Neuronal stem cell (in vitro differentiated cells): Measurements from ENCODE around the gene PTPN3.

Experiments used
- DNase-seq: peaks from one replicate; pipeline ENCODE4 v3.0.0-alpha.2; 2013; ENCODE audit warnings: low spot score
- H2AFZ ChIP-seq: one replicate; pipeline ENCODE4 v1.6.1; 2013; ENCODE audit warnings: mild to moderate bottlenecking, low read length, inconsistent platforms
- H2AK5ac ChIP-seq: 2 replicates; pipeline ENCODE4 v1.6.1; 2013; ENCODE audit warnings: low read depth, mild to moderate bottlenecking, inconsistent platforms, low read length, moderate library complexity, mixed read lengths
- H2BK120ac ChIP-seq: 2 replicates; pipeline ENCODE4 v1.6.1; 2013; ENCODE audit warnings: low read depth, mild to moderate bottlenecking, inconsistent platforms, low read length, moderate library complexity, mixed read lengths
- H2BK12ac ChIP-seq: one replicate; pipeline ENCODE4 v1.6.1; 2013; ENCODE audit warnings: low read length, inconsistent platforms
- H2BK15ac ChIP-seq: 2 replicates; pipeline ENCODE4 v1.6.1; 2013; ENCODE audit warnings: mild to moderate bottlenecking, low read length, inconsistent platforms, mixed read lengths
- H2BK5ac ChIP-seq: one replicate; pipeline ENCODE4 v1.6.1; 2013; ENCODE audit warnings: inconsistent platforms, mild to moderate bottlenecking, low read length, moderate library complexity
- H3K14ac ChIP-seq: one replicate; pipeline ENCODE4 v1.6.1; 2013; ENCODE audit warnings: low read length, inconsistent platforms
- H3K18ac ChIP-seq: 2 replicates; pipeline ENCODE4 v1.6.1; 2013; ENCODE audit warnings: low read length, inconsistent platforms
- H3K23ac ChIP-seq: 2 replicates; pipeline ENCODE4 v1.6.1; 2013; ENCODE audit warnings: low read depth, mild to moderate bottlenecking, mixed read lengths, low read length, inconsistent platforms; ENCODE audit not compliant: poor library complexity
- H3K27ac ChIP-seq: replicated peaks from 3 replicates; pipeline ENCODE4 v1.5.1; 2013; ENCODE audit warnings: low read length, inconsistent platforms
- H3K27me3 ChIP-seq, 3 experiments: 2 replicates each; pipeline ENCODE4 v1.6.1; 2013; ENCODE audit warnings: low read length in 3 of 3, mild to moderate bottlenecking in 2 of 3, inconsistent platforms in 1 of 3, low read depth in 1 of 3, mixed read lengths in 1 of 3, moderate library complexity in 1 of 3; ENCODE audit not compliant: control insufficient read depth in 3 of 3, insufficient read depth in 3 of 3
- H3K36me3 ChIP-seq, 2 donors: replicated peaks in 1 of 2; 2 replicates each; pipeline ENCODE4 v1.6.1; 2013; ENCODE audit warnings: low read length in 2 of 2; ENCODE audit not compliant: control insufficient read depth in 2 of 2, insufficient read depth in 2 of 2
- H3K4ac ChIP-seq: 2 replicates; pipeline ENCODE4 v1.6.1; 2013; ENCODE audit warnings: inconsistent platforms, mild to moderate bottlenecking, low read length, moderate library complexity
- H3K4me1 ChIP-seq, 2 donors: 1 replicate in 1 of 2; 2 replicates in 1 of 2; pipeline ENCODE4 v1.6.1; 2013; ENCODE audit warnings: low read length in 2 of 2, low read depth in 1 of 2; ENCODE audit not compliant: control insufficient read depth in 2 of 2, insufficient read depth in 1 of 2
- H3K4me2 ChIP-seq: one replicate; pipeline ENCODE4 v1.6.1; 2013; ENCODE audit warnings: mild to moderate bottlenecking, low read length, inconsistent platforms; ENCODE audit not compliant: insufficient read depth, poor library complexity, severe bottlenecking
- H3K4me3 ChIP-seq, 2 donors: 2 replicates each; pipeline ENCODE4 v1.5.1; 2013; ENCODE audit warnings: low read length in 2 of 2, mild to moderate bottlenecking in 2 of 2, inconsistent platforms in 1 of 2, moderate library complexity in 1 of 2
- H3K79me1 ChIP-seq: one replicate; pipeline ENCODE4 v1.6.1; 2013; ENCODE audit warnings: low read depth, mild to moderate bottlenecking, inconsistent platforms, low read length, moderate library complexity
- H3K9ac ChIP-seq: one replicate; pipeline ENCODE4 v1.6.1; 2013; ENCODE audit warnings: mild to moderate bottlenecking, low read depth, low read length, inconsistent platforms; ENCODE audit not compliant: poor library complexity
- H3K9me3 ChIP-seq, 2 donors: replicated peaks in 1 of 2; 2 replicates each; pipeline versions ENCODE3 to v1.6.1; 2013; ENCODE audit warnings: low read length in 2 of 2, mild to moderate bottlenecking in 2 of 2, inconsistent platforms in 1 of 2, low read depth in 1 of 2, mixed read lengths in 1 of 2, moderate library complexity in 1 of 2; ENCODE audit not compliant: control insufficient read depth in 2 of 2, insufficient read depth in 1 of 2
- H4K8ac ChIP-seq: one replicate; pipeline ENCODE4 v1.6.1; 2013; ENCODE audit warnings: low read depth, mild to moderate bottlenecking, inconsistent platforms, low read length, moderate library complexity
- H4K91ac ChIP-seq: one replicate; pipeline ENCODE4 v1.6.1; 2013; ENCODE audit warnings: low read length, low read depth, mild to moderate bottlenecking, inconsistent platforms; ENCODE audit not compliant: poor library complexity
- WGBS, 2 donors: extraction: QIAGEN DNeasy Blood & Tissue Kit; methylation state at CpG; one replicate each; pipeline ENCODE4 v1.1.7; 2013; ENCODE audit warnings: missing lambda C conversion rate in 2 of 2, mixed read lengths in 1 of 2; ENCODE audit not compliant: insufficient read length in 2 of 2, insufficient replicate concordance in 1 of 2; ENCODE audit errors: extremely low coverage in 2 of 2; 5-methylcytosine and 5-hydroxymethylcytosine counted together

PTPN3 gene

GRCh38 chr9:109456811-109457210, 41.3 kb downstream of the PTPN3 start:
- H3K79me1 ChIP-seq: no peaks in the 10 kb centered on the region
- DNase-seq: no peak
- no peaks in the 10 kb centered on the region for H3K36me3 ChIP-seq
- no peaks in the 10 kb centered on the region for H3K27me3 ChIP-seq
- no peak overlapping the region for H3K9ac ChIP-seq
- no peak overlapping the region for H2BK15ac ChIP-seq
- no peak overlapping the region for H3K4me3 ChIP-seq
- peaks cover 0 to 3% of the 10 kb centered on the region in 2 donors for H3K9me3 ChIP-seq
- no peak overlapping the region for H3K27ac ChIP-seq
- H2AK5ac ChIP-seq: no peak overlapping the region
- H3K4ac ChIP-seq: no peak overlapping the region
- H2AFZ ChIP-seq: no peak overlapping the region
- peaks cover 0 to 2% of the 10 kb centered on the region in 2 donors for H3K4me1 ChIP-seq
- no peak overlapping the region for H3K14ac ChIP-seq
- H2BK120ac ChIP-seq: no peak overlapping the region
- no peak overlapping the region for H3K18ac ChIP-seq
- H3K4me2 ChIP-seq: no peak overlapping the region
- H4K91ac ChIP-seq: no peak overlapping the region
- no CpG with 5 or more reads among the region's 7 CpGs for WGBS, 2 donors
- no peak overlapping the region for H3K23ac ChIP-seq
- no peak overlapping the region for H4K8ac ChIP-seq
- no peak overlapping the region for H2BK5ac ChIP-seq
- no peak overlapping the region for H2BK12ac ChIP-seq

DNA sequence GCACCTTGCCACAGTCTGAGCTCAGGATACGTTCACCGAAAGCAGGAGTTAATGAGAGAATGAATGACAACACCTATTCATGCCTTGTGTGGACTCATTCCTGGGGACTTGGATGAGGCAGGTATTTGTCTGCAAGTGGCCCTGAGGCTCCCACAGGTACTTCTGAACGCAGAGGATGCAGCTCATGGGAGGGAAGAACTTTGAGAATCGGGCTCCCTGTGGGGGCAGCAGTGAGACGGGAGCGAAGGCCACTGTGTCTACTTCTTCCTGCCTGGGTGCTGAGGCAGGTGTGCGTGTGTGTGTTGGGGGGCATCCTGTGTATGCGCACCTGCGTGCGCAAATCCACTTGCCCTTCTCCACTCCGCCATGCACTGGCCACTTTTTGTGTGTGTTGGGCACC, 42.2 kb downstream of the PTPN3 start:
- no peak overlapping the region for H4K8ac ChIP-seq
- WGBS, 2 donors: no CpG with 5 or more reads among the region's 11 CpGs

GRCh38 chr9:109455391-109455790, 42.7 kb downstream of the PTPN3 start:
- H2AFZ ChIP-seq: no peak overlapping the region
- no peak overlapping the region for H3K4me3 ChIP-seq
- no peak overlapping the region for H2BK5ac ChIP-seq
- no peak overlapping the region for H2BK12ac ChIP-seq
- no peak overlapping the region for H3K23ac ChIP-seq
- H2BK15ac ChIP-seq: no peak overlapping the region
- peaks cover 0 to 3% of the 10 kb centered on the region in 2 donors for H3K9me3 ChIP-seq
- H3K27me3 ChIP-seq: no peaks in the 10 kb centered on the region
- no peaks in the 10 kb centered on the region for H3K36me3 ChIP-seq
- H2AK5ac ChIP-seq: no peak overlapping the region
- no peak for DNase-seq
- no peak overlapping the region for H3K27ac ChIP-seq
- no peak overlapping the region for H3K4ac ChIP-seq
- peaks cover 0 to 2% of the 10 kb centered on the region in 2 donors for H3K4me1 ChIP-seq
- H2BK120ac ChIP-seq: no peak overlapping the region
- H3K18ac ChIP-seq: no peak overlapping the region
- H4K8ac ChIP-seq: no peak overlapping the region
- no peak overlapping the region for H3K14ac ChIP-seq
- H3K9ac ChIP-seq: no peak overlapping the region
- H3K4me2 ChIP-seq: no peak overlapping the region
- no CpG with 5 or more reads among the region's 7 CpGs for WGBS, 2 donors
- H3K79me1 ChIP-seq: no peaks in the 10 kb centered on the region
- H4K91ac ChIP-seq: no peak overlapping the region

More for the DNA sequence above, 42.2 kb downstream of the PTPN3 start:
- no peak overlapping the region for H3K9ac ChIP-seq
- H2BK15ac ChIP-seq: no peak overlapping the region
- no peak overlapping the region for H2BK5ac ChIP-seq
- H2BK120ac ChIP-seq: no peak overlapping the region
- no peaks in the 10 kb centered on the region for H3K79me1 ChIP-seq
- H3K4ac ChIP-seq: no peak overlapping the region
- H3K36me3 ChIP-seq: no peaks in the 10 kb centered on the region
- no peak overlapping the region for H3K23ac ChIP-seq
- H3K4me1 ChIP-seq: peaks cover 0 to 2% of the 10 kb centered on the region in 2 donors
- H3K14ac ChIP-seq: no peak overlapping the region
- H4K91ac ChIP-seq: no peak overlapping the region
- H3K4me2 ChIP-seq: no peak overlapping the region
- no peak overlapping the region for H2BK12ac ChIP-seq
- peaks cover 0 to 3% of the 10 kb centered on the region in 2 donors for H3K9me3 ChIP-seq
- H2AK5ac ChIP-seq: no peak overlapping the region
- DNase-seq: no peak
- no peak overlapping the region for H3K18ac ChIP-seq
- no peak overlapping the region for H2AFZ ChIP-seq
- H3K27me3 ChIP-seq: no peaks in the 10 kb centered on the region
- H3K4me3 ChIP-seq: no peak overlapping the region
- no peak overlapping the region for H3K27ac ChIP-seq

DNA sequence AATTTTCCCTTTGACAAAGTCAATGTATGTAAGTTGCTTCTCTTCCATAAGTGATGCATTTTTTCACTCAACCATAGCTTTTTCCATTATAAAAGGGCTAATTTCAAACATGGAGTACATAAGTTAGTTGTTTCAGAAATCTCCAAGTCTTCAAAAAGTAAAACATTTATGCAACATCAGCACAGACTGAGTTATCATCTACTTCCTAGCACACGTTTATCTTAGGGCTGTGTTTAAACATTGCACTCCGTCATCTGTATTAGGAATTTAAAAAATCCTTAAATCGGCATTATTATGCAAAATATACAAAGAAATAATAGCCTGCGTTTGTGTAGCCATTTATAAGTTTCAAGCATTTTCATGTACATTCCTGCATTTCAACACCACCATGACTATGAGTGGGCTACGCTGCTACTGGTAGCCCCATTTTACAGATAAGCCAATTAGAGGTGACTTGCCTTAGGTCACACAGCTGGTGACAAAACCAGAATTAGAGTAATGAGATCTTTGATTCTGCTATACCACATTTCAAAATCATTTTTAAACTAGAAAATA, 43.4 kb downstream of the PTPN3 start:
- Histone ChIP-seq H2BK15ac (no peak overlapping the region), H3K14ac (no peak overlapping the region), H4K8ac (no peak overlapping the region), H2BK5ac (no peak overlapping the region), H2AFZ (no peak overlapping the region), H4K91ac (no peak overlapping the region), H3K79me1 (no peaks in the 10 kb centered on the region), H2AK5ac (no peak overlapping the region), H3K36me3 (no peaks in the 10 kb centered on the region), H2BK12ac (no peak overlapping the region), H3K4me2 (no peak overlapping the region), H3K27ac (no peak overlapping the region), H2BK120ac (no peak overlapping the region), H3K23ac (no peak overlapping the region), H3K4ac (no peak overlapping the region), H3K27me3 (no peaks in the 10 kb centered on the region), H3K9ac (no peak overlapping the region), H3K9me3 (peaks cover 0 to 3% of the 10 kb centered on the region in 2 donors), H3K4me3 (no peak overlapping the region), H3K4me1 (peaks cover 0 to 2% of the 10 kb centered on the region in 2 donors), H3K18ac (no peak overlapping the region)
- WGBS, 2 donors: no CpG with 5 or more reads among the region's 5 CpGs
- no peak for DNase-seq
